PC-9 (cell line): Measurements from ENCODE around the gene EPS15. TPM values are rescaled to one million over a fixed set of nuclear protein-coding genes. Genes with fewer than 3 reads are reported as not detected.

ENCODE experiments used
- BruUV-seq: library from RNA; stranded (reverse); fragments of 400-500 nt; replicated peaks from 2 replicates; lab custom pipeline; 2021; lab: Mats Ljungman, UMichigan
- CTCF ChIA-PET: fragments of 300-600 bp; sonication (Branson Sonifier 250); formaldehyde crosslinking; loops from one replicate; lab custom pipeline; 2022; ENCODE audit warnings: antibody characterized with exemption; lab: Charles Lee
- POLR2A ChIA-PET: fragments of 300-600 bp; sonication (Branson Sonifier 250); formaldehyde crosslinking; loops from one replicate; lab custom pipeline; 2022; ENCODE audit warnings: antibody characterized with exemption; ENCODE audit not compliant: unreplicated experiment; lab: Charles Lee
- DNase-seq, 2 experiments: peaks; one replicate each; pipeline versions ENCODE4 v3.0.0 to v3.0.0-alpha.2; 2015 to 2022; ENCODE audit warnings: mixed read lengths in 1 of 2
- H2AFZ ChIP-seq: fragments of 200-600 bp; sonication (generic); 2 replicates; pipeline ENCODE4 v1.8.1; 2017; ENCODE audit warnings: antibody characterized with exemption
- H3F3A ChIP-seq: fragments of 200-600 bp; sonication (generic); 2 replicates; pipeline ENCODE4 v1.8.1; 2017; ENCODE audit warnings: antibody characterized with exemption, mild to moderate bottlenecking, low read depth; ENCODE audit not compliant: insufficient read depth
- H3K27ac ChIP-seq: fragments of 200-600 bp; sonication (generic); 2 replicates; pipeline ENCODE4 v1.6.1; 2016; ENCODE audit warnings: mixed run types
- H3K27me3 ChIP-seq: fragments of 200-600 bp; sonication (generic); 2 replicates; pipeline ENCODE4 v1.6.1; 2016; ENCODE audit warnings: low read depth, mixed run types; ENCODE audit not compliant: insufficient read depth
- H3K36me3 ChIP-seq: fragments of 200-600 bp; sonication (generic); 2 replicates; pipeline ENCODE4 v1.6.1; 2016; ENCODE audit warnings: low read depth, mixed run types
- H3K4me1 ChIP-seq: fragments of 200-600 bp; sonication (generic); replicated peaks from 2 replicates; pipeline ENCODE4 v1.6.1; 2016; ENCODE audit warnings: mixed run types; ENCODE audit not compliant: insufficient read depth
- H3K4me2 ChIP-seq: fragments of 200-600 bp; sonication (generic); 2 replicates; pipeline ENCODE4 v1.6.1; 2017; ENCODE audit warnings: mixed run types
- H3K4me3 ChIP-seq: fragments of 200-600 bp; sonication (generic); 2 replicates; pipeline ENCODE4 v1.6.1; 2016; ENCODE audit warnings: mixed run types
- H3K79me2 ChIP-seq: fragments of 200-600 bp; sonication (generic); 2 replicates; pipeline ENCODE4 v1.6.1; 2017; ENCODE audit warnings: low read depth, mixed run types
- H3K9me2 ChIP-seq: fragments of 200-600 bp; sonication (generic); 2 replicates; pipeline ENCODE4 v1.8.1; 2017; ENCODE audit warnings: mild to moderate bottlenecking; ENCODE audit not compliant: insufficient read depth
- H3K9me3 ChIP-seq: fragments of 200-600 bp; sonication (generic); 2 replicates; pipeline ENCODE4 v1.8.1; 2016; ENCODE audit warnings: low read depth; ENCODE audit not compliant: insufficient read depth
- H4K20me1 ChIP-seq: fragments of 200-600 bp; sonication (generic); 2 replicates; pipeline ENCODE4 v1.8.1; 2017; ENCODE audit not compliant: insufficient read depth
- EZH2 ChIP-seq: fragments of 200-600 bp; sonication (generic); IDR thresholded peaks from 2 replicates; pipeline ENCODE4 v1.8.0; 2017; ENCODE audit warnings: antibody characterized with exemption, low read depth
- intact Hi-C: fragments of 100-400 bp; cut with micrococcal nuclease; formaldehyde crosslinking; loops from one replicate; pipeline ENCODE4 v1.10.0; 2022; ENCODE audit not compliant: unreplicated experiment
- total RNA-seq: library from RNA; stranded (reverse); gene quantifications from 2 replicates; pipeline ENCODE4 v1.2.3, GENCODE V29; 2021
- TF ChIP-seq, protein P1 (sequence below): fragments of 200-600 bp; sonication (generic); conservative IDR thresholded peaks from 2 replicates; pipeline ENCODE4 v1.6.1; 2017; ENCODE audit warnings: mixed run types, antibody characterized with exemption, mild to moderate bottlenecking, moderate library complexity

The EPS15 gene
- total RNA-seq, 1 experiment from 2014 or later, result 60.1 TPM

DNA sequence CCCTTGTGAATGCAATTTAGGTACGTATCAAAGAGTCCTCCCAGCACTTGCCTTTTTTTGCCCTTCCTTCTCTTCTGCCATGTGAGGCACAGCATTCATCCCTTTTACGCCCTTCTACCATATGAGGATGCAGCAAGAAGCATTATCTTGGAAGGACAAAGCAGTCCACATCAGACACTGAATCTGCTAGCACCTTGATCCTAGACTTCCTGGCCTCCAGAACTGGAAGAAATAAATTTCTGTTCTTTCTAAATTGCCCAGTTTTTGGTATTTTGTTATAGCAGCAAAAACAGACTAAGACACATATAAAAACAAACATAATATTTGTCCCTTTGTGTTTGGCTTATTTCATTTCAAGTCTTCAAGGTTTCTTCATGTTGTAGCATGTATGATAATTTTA is 20.1 kb downstream of the EPS15 start:
- CTCF ChIA-PET, result no interaction called here
- POLR2A ChIA-PET, result interaction anchor here (0.7 kb wide), 1 partner anchor 1941 kb away, joined by 3 read pairs; no protein-coding TSS in a partner anchor

DNA sequence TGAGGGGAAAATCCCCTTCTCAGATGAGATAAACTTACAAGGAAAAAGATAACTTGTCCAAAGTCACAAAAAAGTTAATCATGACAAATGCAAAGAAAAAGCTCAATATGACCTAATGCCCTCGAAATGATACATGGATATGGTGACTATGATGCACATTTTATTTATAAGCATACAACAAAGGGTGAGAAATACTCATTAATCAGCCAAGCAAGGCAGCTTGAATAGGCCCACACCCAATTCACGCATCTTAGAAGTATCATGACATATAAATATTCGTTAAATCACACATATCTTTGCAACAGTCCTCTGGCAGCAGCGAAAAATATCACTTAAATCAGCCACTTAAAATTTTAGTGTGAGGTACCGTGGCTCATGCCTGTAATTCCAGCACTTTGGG is 21.7 kb downstream of the EPS15 start:
- intact Hi-C loops, result no loop called here

More for the DNA sequence above, 20.1 kb downstream of the EPS15 start:
- no peak overlapping the region for H3K27ac ChIP-seq
- no peak for TF ChIP-seq EZH2
- TF ChIP-seq, protein P1, sequence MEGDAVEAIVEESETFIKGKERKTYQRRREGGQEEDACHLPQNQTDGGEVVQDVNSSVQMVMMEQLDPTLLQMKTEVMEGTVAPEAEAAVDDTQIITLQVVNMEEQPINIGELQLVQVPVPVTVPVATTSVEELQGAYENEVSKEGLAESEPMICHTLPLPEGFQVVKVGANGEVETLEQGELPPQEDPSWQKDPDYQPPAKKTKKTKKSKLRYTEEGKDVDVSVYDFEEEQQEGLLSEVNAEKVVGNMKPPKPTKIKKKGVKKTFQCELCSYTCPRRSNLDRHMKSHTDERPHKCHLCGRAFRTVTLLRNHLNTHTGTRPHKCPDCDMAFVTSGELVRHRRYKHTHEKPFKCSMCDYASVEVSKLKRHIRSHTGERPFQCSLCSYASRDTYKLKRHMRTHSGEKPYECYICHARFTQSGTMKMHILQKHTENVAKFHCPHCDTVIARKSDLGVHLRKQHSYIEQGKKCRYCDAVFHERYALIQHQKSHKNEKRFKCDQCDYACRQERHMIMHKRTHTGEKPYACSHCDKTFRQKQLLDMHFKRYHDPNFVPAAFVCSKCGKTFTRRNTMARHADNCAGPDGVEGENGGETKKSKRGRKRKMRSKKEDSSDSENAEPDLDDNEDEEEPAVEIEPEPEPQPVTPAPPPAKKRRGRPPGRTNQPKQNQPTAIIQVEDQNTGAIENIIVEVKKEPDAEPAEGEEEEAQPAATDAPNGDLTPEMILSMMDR, result no peak
- H3K9me2 ChIP-seq, result no peaks in the 10 kb centered on the region
- H3K79me2 ChIP-seq, result peaks cover 92% of the 10 kb centered on the region
- H3K4me1 ChIP-seq, result no peaks in the 10 kb centered on the region
- no peaks in the 10 kb centered on the region for H3K27me3 ChIP-seq
- intact Hi-C loops, result no loop called here
- H2AFZ ChIP-seq, result no peak overlapping the region
- H3F3A ChIP-seq, result peaks cover 7% of the 10 kb centered on the region; the same call in 1 of the 2 replicates
- H3K36me3 ChIP-seq, result 0 out of 2 replicates have a peak, but pooled peaks cover 3% of the 10 kb centered on the region
- no peaks in the 10 kb centered on the region for H3K9me3 ChIP-seq
- H3K4me3 ChIP-seq, result no peak overlapping the region
- H4K20me1 ChIP-seq, result no peaks in the 10 kb centered on the region
- no peak overlapping the region for H3K4me2 ChIP-seq
- BruUV-seq, result no TSS peak
- no peak for DNase-seq

DNA sequence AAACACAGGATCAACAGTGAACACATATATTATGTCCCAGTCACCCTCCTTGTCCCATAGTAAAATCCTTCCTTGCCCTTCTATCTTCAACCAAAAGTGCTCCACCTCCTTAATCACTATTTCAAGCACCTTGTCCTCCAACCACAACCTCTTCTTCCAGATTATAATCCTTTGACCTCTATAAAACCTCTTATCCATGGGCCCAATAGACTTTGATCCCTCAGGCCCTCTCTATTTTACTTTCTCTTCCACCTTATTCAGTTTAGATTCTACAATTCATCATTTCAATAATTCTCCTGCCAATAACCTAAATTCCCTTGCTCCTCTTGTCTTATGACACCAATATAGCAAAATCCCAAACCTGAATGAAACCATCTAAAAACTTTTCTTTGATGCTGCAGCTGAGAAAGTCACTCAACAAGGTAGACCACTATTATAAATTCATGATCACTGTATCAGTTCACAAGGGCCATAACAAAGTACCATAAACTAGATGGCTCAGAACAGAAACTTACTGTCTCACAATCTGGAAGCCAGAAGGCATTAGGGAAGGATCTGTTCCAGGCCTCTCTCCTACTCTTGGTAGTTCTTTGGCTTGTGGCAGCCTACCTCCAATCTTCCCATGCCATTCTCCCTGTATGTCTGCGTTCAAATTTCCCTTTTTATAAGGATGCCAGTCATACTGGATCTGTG is 24.8 kb downstream of the EPS15 start:
- BruUV-seq, result no TSS peak
- no peak for TF ChIP-seq EZH2
- TF ChIP-seq, protein P1, result no peak
- CTCF ChIA-PET, result no interaction called here
- peaks cover 89% of the 10 kb centered on the region for H3K79me2 ChIP-seq
- no peaks in the 10 kb centered on the region for H3K27me3 ChIP-seq
- H3K4me1 ChIP-seq, result peaks cover 19% of the 10 kb centered on the region
- no peak overlapping the region for H3K27ac ChIP-seq
- peaks cover 5% of the 10 kb centered on the region; the same call in 1 of the 2 replicates for H4K20me1 ChIP-seq
- H3K4me2 ChIP-seq, result no peak overlapping the region
- H2AFZ ChIP-seq, result no peak overlapping the region
- H3K36me3 ChIP-seq, result 0 out of 2 replicates have a peak, but pooled peaks cover 7% of the 10 kb centered on the region
- POLR2A ChIA-PET, result no interaction called here
- peaks cover 28% of the 10 kb centered on the region; the same call in 1 of the 2 replicates for H3F3A ChIP-seq
- H3K9me2 ChIP-seq, result no peaks in the 10 kb centered on the region
- intact Hi-C loops, result no loop called here
- H3K9me3 ChIP-seq, result no peaks in the 10 kb centered on the region
- H3K4me3 ChIP-seq, result no peak overlapping the region
- no peak for DNase-seq

More for the DNA sequence above, 21.7 kb downstream of the EPS15 start:
- no peak for TF ChIP-seq EZH2
- TF ChIP-seq, protein P1, result no peak
- H3K27me3 ChIP-seq, result no peaks in the 10 kb centered on the region
- no TSS peak for BruUV-seq
- no peak overlapping the region for H3K4me3 ChIP-seq
- H3K27ac ChIP-seq, result no peak overlapping the region
- H3K4me1 ChIP-seq, result peaks cover 5% of the 10 kb centered on the region
- peaks cover 8% of the 10 kb centered on the region; the same call in 1 of the 2 replicates for H3F3A ChIP-seq
- no peak for DNase-seq
- POLR2A ChIA-PET, result interaction anchor here (0.8 kb wide), 1 partner anchor 151 kb away, joined by 10 read pairs; no protein-coding TSS in a partner anchor
- H2AFZ ChIP-seq, result no peak overlapping the region
- no peaks in the 10 kb centered on the region for H3K9me3 ChIP-seq
- no peak overlapping the region for H3K4me2 ChIP-seq
- H3K79me2 ChIP-seq, result peaks cover 91% of the 10 kb centered on the region
- CTCF ChIA-PET, result no interaction called here
- H3K9me2 ChIP-seq, result no peaks in the 10 kb centered on the region
- no peaks in the 10 kb centered on the region for H4K20me1 ChIP-seq
- no peaks in the 10 kb centered on the region for H3K36me3 ChIP-seq
